Muscle of back (tissue), 11 donors: ENCODE data around the gene PFN4. TPM values are rescaled to one million over a fixed set of nuclear protein-coding genes. Genes with fewer than 3 reads are reported as not detected.
"Not testable (repeated sequence)": the region's sequence is repeated elsewhere in the genome, so short reads cannot be mapped to it uniquely, and the experiment has no call there.

Source experiments
- DNase-seq, 3 donors: peaks; one replicate each; pipeline versions ENCODE4 v3.0.0 to v3.0.0-alpha.2; 2013
- polyA plus RNA-seq, 10 donors: library from polyadenylated mRNA; unstranded; fragments of 120-200 nt; gene quantifications; one replicate each; pipeline ENCODE4 v1.2.1, GENCODE V29; 2013; ENCODE audit not compliant: insufficient read length in 10 of 10

Gene PFN4
- polyA plus RNA-seq, 10 donors: 1.1 to 2.2 (median 1.4) TPM

- DNase-seq: no peak
These were observed 8.1 kb downstream of the PFN4 start for GRCh38 chr2:24115057-24115456.

DNA sequence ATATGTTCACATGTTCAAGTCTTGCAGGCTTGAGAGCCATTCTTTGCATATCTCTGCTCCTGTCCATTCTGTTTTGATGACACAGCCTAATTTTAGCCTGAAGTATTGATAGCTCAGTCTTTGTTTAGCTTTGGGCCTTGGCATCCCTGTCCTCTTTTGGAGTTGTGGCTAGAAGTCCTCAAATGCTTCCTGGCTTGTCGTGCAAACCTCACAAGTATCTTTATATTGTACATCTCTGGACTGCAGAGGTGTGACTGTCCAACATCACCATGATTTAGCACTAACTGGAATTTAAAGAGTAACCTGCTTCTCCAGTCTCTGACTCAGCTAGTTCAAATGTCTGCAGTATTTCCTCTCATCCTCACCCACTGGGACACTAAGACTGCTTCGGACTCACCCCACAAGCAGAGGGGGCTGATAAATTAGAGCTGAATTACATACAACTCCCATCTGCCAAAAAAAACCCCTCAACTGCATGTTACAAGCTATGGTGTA, 11.7 kb downstream of the PFN4 start:
- peak in 2 of 3 donors; percentile 24 to 53 for DNase-seq

- no peak for DNase-seq
These were observed 12.4 kb downstream of the PFN4 start for GRCh38 chr2:24110660-24111303.

GRCh38 chr2:24109431-24109830, 13.7 kb downstream of the PFN4 start:
- DNase-seq: not testable (repeated sequence)

- no peak for DNase-seq
These were observed 15.8 kb downstream of the PFN4 start for GRCh38 chr2:24107336-24107735.

DNA sequence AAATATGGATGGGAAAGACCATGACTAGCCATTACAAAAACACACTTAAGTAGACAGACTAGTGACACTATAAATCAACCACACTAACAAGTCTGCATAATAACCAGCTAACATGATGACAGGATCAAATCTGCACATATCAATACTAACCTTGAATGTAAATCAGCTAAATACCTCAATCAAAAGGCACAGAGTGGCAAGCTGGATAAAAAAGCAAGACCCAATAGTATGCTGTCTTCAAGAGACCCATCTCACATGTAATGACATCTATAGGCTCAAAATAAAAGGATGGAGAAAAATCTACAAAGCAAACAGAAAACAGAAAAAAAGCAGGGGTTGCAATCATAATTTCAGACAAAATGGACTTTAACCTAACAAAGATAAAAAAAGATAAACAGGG, 16.3 kb downstream of the PFN4 start:
- DNase-seq: no peak

GRCh38 chr2:24105816-24106215, 17.3 kb downstream of the PFN4 start:
- no peak for DNase-seq

- no peak for DNase-seq
These were observed 18.2 kb downstream of the PFN4 start for GRCh38 chr2:24104906-24105305.

- DNase-seq: no peak
These were observed 19.0 kb downstream of the PFN4 start for GRCh38 chr2:24104110-24104650.

- DNase-seq: no peak
These were observed 20.5 kb downstream of the PFN4 start for GRCh38 chr2:24102677-24103076.

DNA sequence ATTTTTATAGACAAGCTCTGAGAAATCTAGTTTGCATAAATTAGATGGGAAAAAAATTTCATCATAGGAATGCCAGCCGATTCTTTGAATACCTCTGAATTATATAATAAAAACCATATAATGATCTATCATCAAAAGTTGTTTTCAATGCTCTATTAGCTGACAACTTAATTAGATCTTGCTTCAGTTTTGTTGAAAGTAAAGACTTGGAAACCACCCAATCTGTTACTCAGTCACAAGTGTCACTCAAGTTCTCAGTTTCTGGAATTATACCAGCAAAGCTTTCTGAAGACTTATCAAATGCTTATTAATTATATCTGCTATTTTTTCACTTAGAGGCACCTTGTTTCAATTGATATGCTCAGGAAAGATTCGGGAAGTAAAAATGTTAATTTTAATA, 21.1 kb downstream of the PFN4 start:
- DNase-seq: no peak

GRCh38 chr2:24100732-24101131, 22.4 kb downstream of the PFN4 start:
- DNase-seq: not testable (repeated sequence)

GRCh38 chr2:24095171-24095677, 27.9 kb downstream of the PFN4 start:
- DNase-seq: not testable (repeated sequence)

DNA sequence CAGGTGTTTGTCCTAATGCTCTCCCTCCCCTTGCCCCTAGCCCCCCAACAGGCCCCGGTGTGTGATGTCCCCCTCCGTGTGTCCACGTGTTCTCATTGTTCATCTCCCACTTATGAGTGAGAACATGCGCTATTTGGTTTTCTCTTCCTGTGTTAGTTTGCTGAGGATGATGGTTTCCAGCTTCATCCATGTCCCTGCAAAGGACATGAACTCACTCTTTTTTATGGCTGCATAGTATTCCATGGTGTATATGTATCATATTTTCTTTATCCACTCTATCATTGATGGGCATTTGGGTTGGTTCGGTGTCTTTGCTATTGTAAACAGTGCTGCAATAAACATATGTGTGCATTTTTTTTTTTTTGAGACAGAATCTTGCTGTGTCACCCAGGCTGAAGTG, 29.9 kb downstream of the PFN4 start:
- DNase-seq: not testable (repeated sequence)

DNA sequence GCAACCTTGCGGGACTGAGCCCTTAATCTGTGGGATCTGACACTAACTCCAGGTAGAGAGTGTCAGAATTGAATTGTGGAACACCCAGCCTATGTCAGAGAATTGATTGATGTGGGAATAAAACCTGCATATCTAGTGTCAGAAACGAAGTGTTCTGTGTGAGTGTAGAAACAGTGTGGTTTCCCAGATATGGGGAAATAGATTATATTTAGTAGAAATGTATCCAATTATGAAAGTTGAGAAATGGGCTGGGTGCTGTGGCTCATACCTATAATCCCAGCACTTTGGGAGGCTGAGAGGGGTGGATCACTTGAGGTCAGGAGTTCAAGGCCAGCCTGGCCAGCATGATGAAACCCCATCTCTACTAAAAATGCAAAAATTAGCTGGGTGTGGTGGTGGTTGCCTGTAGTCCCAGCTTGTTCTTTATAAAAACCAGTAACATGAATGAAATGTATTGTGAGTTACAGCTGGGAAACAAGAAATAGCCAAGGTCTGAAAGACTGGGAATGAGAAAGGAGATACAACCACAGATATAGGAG, 34.2 kb downstream of the PFN4 start:
- no peak for DNase-seq

DNA sequence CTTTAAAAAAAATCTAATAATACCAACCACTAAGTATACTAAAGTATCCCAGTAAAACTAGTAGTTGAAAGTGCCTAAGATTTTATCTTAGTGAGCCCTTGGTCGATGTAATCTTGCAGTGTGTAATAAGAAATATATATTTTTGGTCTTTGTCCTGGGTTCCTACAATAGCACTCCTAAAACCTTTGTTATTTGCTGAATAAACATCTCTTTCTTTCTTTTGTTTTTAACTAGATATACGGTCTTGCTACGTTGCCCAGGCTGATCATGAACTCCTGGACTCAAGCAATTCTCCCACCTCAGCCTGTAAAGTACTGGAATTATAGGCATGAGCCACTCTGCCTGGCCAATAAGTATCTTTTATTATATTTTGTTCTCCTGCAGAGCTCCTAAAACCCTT, 36.1 kb downstream of the PFN4 start:
- DNase-seq: no peak

GRCh38 chr2:24086241-24086640, 36.9 kb downstream of the PFN4 start:
- no peak for DNase-seq

DNA sequence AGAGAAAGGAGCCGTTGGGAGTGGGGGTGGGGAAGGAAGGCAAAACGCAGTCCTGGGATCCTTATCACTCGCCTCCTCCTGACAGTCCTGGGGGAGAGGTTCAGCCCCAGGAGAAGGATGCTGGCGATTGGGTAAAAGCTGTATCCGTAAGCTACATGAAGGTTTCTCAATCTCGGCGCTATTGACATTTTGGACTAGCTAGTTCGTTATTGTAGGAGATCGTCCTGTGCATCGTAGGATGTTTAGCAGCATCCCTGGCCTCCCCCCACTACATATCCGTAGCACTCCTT, 38.0 kb downstream of the PFN4 start:
- no peak for DNase-seq

- peak; percentile 90 to 98 (median 96) for DNase-seq
These were observed 38.5 kb downstream of the PFN4 start, which contains the start of gene TP53I3 for GRCh38 chr2:24084386-24085199. Gene TP53I3, minus strand, starts transcription at chr2:24084834. Its CDS starts 508 bp downstream, at chr2:24084326.

- DNase-seq: peak; percentile 79 to 94 (median 79)
These were observed 39.4 kb downstream of the PFN4 start for GRCh38 chr2:24083567-24084385.

- DNase-seq: no peak
These were observed 40.2 kb downstream of the PFN4 start for GRCh38 chr2:24082787-24083566.
